GM23338 (cell line): ENCODE results near the gene BIRC6. TPM values are rescaled to one million over a fixed set of nuclear protein-coding genes. Genes with fewer than 3 reads are reported as not detected.

Experiments used
- ATAC-seq: fragments of 200-7000 bp; cut with Tn5 transposase; 3 replicates; pipeline ENCODE4 v1.9.1; 2020
- DNase-seq: peaks from one replicate; pipeline ENCODE4 v3.0.0-alpha.2; 2015; ENCODE audit warnings: low spot score
- H2AFZ ChIP-seq: fragments of 200-600 bp; sonication (generic); 2 replicates; pipeline ENCODE4 v1.8.0; 2016; ENCODE audit warnings: antibody characterized with exemption, mild to moderate bottlenecking, moderate library complexity
- H3F3A ChIP-seq: fragments of 200-600 bp; sonication (generic); replicated peaks from 2 replicates; pipeline ENCODE4 v1.8.0; 2017; ENCODE audit warnings: antibody characterized with exemption, mixed run types, low read depth
- H3K27ac ChIP-seq: fragments of 200-600 bp; sonication (generic); 2 replicates; pipeline ENCODE4 v1.6.1; 2016; ENCODE audit warnings: low read depth
- H3K27me3 ChIP-seq: fragments of 200-600 bp; sonication (generic); 2 replicates; pipeline ENCODE4 v1.8.0; 2016; ENCODE audit warnings: mild to moderate bottlenecking, mixed run types, moderate library complexity; ENCODE audit not compliant: insufficient read depth
- H3K36me3 ChIP-seq: fragments of 200-600 bp; sonication (generic); 2 replicates; pipeline ENCODE4 v1.8.0; 2016; ENCODE audit warnings: mild to moderate bottlenecking; ENCODE audit not compliant: insufficient read depth
- H3K4me1 ChIP-seq: fragments of 200-600 bp; sonication (generic); 2 replicates; pipeline ENCODE4 v1.8.0; 2016; ENCODE audit warnings: mild to moderate bottlenecking, moderate library complexity; ENCODE audit not compliant: insufficient read depth
- H3K4me2 ChIP-seq: fragments of 200-600 bp; sonication (generic); 2 replicates; pipeline ENCODE4 v1.7.1; 2017; ENCODE audit warnings: mixed run types
- H3K4me3 ChIP-seq: fragments of 200-600 bp; sonication (generic); 2 replicates; pipeline ENCODE4 v1.6.1; 2016; ENCODE audit warnings: mixed run types
- H3K79me2 ChIP-seq: fragments of 200-600 bp; sonication (generic); replicated peaks from 2 replicates; pipeline ENCODE4 v1.8.0; 2017; ENCODE audit warnings: mild to moderate bottlenecking; ENCODE audit not compliant: insufficient read depth
- H3K9me2 ChIP-seq: fragments of 200-600 bp; sonication (generic); 2 replicates; pipeline ENCODE4 v1.8.0; 2017; ENCODE audit not compliant: insufficient read depth
- H4K20me1 ChIP-seq: fragments of 200-600 bp; sonication (generic); replicated peaks from 2 replicates; pipeline ENCODE4 v1.8.0; 2017; ENCODE audit warnings: mild to moderate bottlenecking; ENCODE audit not compliant: insufficient read depth
- H3K27ac Mint-ChIP-seq: 2 replicates; pipeline ENCODE4 v1.8.0; 2020; ENCODE audit warnings: inconsistent platforms, mild to moderate bottlenecking, moderate library complexity, mixed read lengths
- H3K27me3 Mint-ChIP-seq: 3 replicates; pipeline ENCODE4 v1.8.0; 2022; ENCODE audit warnings: low read depth, mild to moderate bottlenecking, moderate library complexity, mixed read lengths, inconsistent platforms; ENCODE audit not compliant: insufficient read depth, poor library complexity
- H3K36me3 Mint-ChIP-seq: 3 replicates; pipeline ENCODE4 v1.8.0; 2021; ENCODE audit warnings: low read depth, mild to moderate bottlenecking, inconsistent platforms, moderate library complexity, mixed read lengths
- H3K4me1 Mint-ChIP-seq: 3 replicates; pipeline ENCODE4 v1.8.0; 2020; ENCODE audit warnings: mild to moderate bottlenecking, inconsistent platforms, mixed read lengths
- H3K4me3 Mint-ChIP-seq: 3 replicates; pipeline ENCODE4 v1.8.0; 2021; ENCODE audit warnings: moderate library complexity, mild to moderate bottlenecking, inconsistent platforms, mixed read lengths
- H3K9me3 Mint-ChIP-seq: 3 replicates; pipeline ENCODE4 v1.8.0; 2020; ENCODE audit warnings: moderate library complexity, mild to moderate bottlenecking, inconsistent platforms, mixed read lengths
- ETS1 ChIP-seq: IDR thresholded peaks from 2 replicates; pipeline ENCODE4 v1.6.1; 2016; ENCODE audit warnings: antibody characterized with exemption
- EZH2phosphoT487 ChIP-seq: fragments of 200-600 bp; sonication (generic); IDR thresholded peaks from one replicate; pipeline ENCODE4 v1.8.1; 2018; ENCODE audit warnings: antibody characterized with exemption; ENCODE audit not compliant: unreplicated experiment
- JUNB ChIP-seq: IDR thresholded peaks from one replicate; pipeline ENCODE4 v1.6.1; 2016; ENCODE audit warnings: antibody characterized with exemption; ENCODE audit not compliant: unreplicated experiment
- NANOG ChIP-seq: IDR thresholded peaks from 2 replicates; pipeline ENCODE4 v1.6.1; 2016; ENCODE audit warnings: antibody characterized with exemption, borderline replicate concordance
- POLR2AphosphoS5 ChIP-seq: IDR thresholded peaks from 2 replicates; pipeline ENCODE4 v1.6.1; 2016; ENCODE audit warnings: antibody characterized with exemption, low read depth
- STAT1 ChIP-seq: IDR thresholded peaks from one replicate; pipeline ENCODE4 v1.6.1; 2016; ENCODE audit warnings: antibody characterized with exemption; ENCODE audit not compliant: unreplicated experiment
- ZNF462 ChIP-seq: fragments of 250-450 bp; sonication (Bioruptor Pico); IDR thresholded peaks from 2 replicates; pipeline ENCODE4 v1.5.0; 2020; ENCODE audit warnings: mild to moderate bottlenecking, moderate library complexity
- polyA plus RNA-seq: library from polyadenylated mRNA; unstranded; fragments of >200 nt; fragmentation: Nextera tagmentation; extraction: Ambion mirVana; gene quantifications from 2 replicates; pipeline ENCODE4 v1.2.1, GENCODE V29; 2016
- total RNA-seq: library from RNA; depleted of rRNA; stranded (reverse); fragments of >200 nt; shearing (Covaris generic); gene quantifications from 2 replicates; pipeline ENCODE4 v1.2.3, GENCODE V29; 2014
- TF ChIP-seq, protein P1 (sequence below), 2 experiments: fragments of 200-600 bp in 1 of 2; sonication (generic) in 1 of 2; conservative IDR thresholded peaks; 2 replicates each; pipeline versions ENCODE4 v1.5.1 to v1.6.1; 2016 to 2017; ENCODE audit warnings: antibody characterized with exemption in 2 of 2, low read depth in 2 of 2, mild to moderate bottlenecking in 2 of 2, moderate library complexity in 1 of 2

Gene BIRC6
- total and polyA plus RNA-seq, 2 experiments from 2014 or later, result 85.8 to 131 TPM

GRCh38 chr2:32386739-32387138 is 29.9 kb downstream of the BIRC6 start (continued):
- TF ChIP-seq, protein P1, sequence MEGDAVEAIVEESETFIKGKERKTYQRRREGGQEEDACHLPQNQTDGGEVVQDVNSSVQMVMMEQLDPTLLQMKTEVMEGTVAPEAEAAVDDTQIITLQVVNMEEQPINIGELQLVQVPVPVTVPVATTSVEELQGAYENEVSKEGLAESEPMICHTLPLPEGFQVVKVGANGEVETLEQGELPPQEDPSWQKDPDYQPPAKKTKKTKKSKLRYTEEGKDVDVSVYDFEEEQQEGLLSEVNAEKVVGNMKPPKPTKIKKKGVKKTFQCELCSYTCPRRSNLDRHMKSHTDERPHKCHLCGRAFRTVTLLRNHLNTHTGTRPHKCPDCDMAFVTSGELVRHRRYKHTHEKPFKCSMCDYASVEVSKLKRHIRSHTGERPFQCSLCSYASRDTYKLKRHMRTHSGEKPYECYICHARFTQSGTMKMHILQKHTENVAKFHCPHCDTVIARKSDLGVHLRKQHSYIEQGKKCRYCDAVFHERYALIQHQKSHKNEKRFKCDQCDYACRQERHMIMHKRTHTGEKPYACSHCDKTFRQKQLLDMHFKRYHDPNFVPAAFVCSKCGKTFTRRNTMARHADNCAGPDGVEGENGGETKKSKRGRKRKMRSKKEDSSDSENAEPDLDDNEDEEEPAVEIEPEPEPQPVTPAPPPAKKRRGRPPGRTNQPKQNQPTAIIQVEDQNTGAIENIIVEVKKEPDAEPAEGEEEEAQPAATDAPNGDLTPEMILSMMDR (conservative IDR thresholded peaks at IDR 0.05; ENCODE audit: low read depth in 2 of 2), result no peak
- no peak for TF ChIP-seq JUNB
- no peak for TF ChIP-seq POLR2AphosphoS5

DNA sequence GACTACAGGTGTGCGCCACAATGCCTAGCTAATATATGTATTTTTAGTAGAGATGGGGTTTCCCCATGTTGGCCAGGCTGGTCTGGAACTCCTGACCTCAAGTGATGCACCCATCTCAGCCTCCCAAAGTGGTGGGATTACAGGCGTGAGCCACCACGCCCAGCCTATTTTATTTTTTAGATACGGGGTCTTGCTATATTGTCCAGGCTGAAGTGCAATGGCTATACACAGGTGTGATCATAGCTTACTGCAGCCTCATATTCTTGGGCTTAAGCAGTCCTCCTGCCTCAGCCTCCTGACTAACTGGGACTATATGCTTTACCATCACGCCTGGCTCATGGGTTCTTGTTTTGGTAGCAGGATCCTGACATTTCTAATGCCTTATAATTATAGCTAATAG is 42.4 kb downstream of the BIRC6 start:
- no peaks in the 10 kb centered on the region for H3K4me1 Mint-ChIP-seq
- H2AFZ ChIP-seq, result no peak overlapping the region
- ATAC-seq (no peak), DNase-seq (no peak)
- H4K20me1 ChIP-seq, result 0 out of 2 replicates have a peak, but pooled peaks cover 2% of the 10 kb centered on the region
- no peaks in the 10 kb centered on the region for H3F3A ChIP-seq
- H3K9me2 ChIP-seq, result no peaks in the 10 kb centered on the region
- peaks cover 30% of the 10 kb centered on the region for H3K36me3 Mint-ChIP-seq
- no peak overlapping the region for H3K27ac ChIP-seq
- H3K4me3 Mint-ChIP-seq, result no peak overlapping the region
- H3K27me3 ChIP-seq, result no peaks in the 10 kb centered on the region
- H3K4me3 ChIP-seq, result no peak overlapping the region
- H3K79me2 ChIP-seq, result peaks cover 9% of the 10 kb centered on the region; the same call in 1 of the 2 replicates
- H3K36me3 ChIP-seq, result peaks cover 23% of the 10 kb centered on the region; the same call in 1 of the 2 replicates
- no peaks in the 10 kb centered on the region for H3K9me3 Mint-ChIP-seq
- H3K27ac Mint-ChIP-seq, result no peak overlapping the region
- no peak for TF ChIP-seq STAT1
- H3K27me3 Mint-ChIP-seq, result peaks cover 2% of the 10 kb centered on the region
- no peak overlapping the region for H3K4me2 ChIP-seq
- H3K4me1 ChIP-seq, result no peaks in the 10 kb centered on the region

DNA sequence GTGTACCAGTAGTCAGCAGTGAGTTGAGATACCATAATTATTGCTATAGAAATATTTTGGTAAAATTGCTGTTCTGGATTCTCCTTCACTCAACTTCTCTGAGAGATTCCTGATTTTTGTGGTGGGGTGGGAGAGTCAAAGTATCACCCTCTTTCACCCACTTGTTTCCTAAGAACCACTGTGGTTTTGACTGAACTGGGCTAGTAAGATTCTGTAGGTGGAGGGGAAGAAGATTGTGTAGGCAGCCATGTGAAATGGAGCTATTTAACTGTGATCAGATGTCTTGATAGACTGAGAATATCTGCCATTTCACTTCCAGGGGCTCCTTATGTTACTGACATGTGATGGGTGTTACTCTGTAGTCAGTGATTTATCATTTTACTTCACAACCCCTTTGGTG is 45.3 kb downstream of the BIRC6 start:
- Mint-ChIP-seq H3K27me3 (peaks cover 2% of the 10 kb centered on the region), H3K4me1 (no peaks in the 10 kb centered on the region), H3K9me3 (no peaks in the 10 kb centered on the region), H3K36me3 (peaks cover 14% of the 10 kb centered on the region), H3K27ac (no peak overlapping the region), H3K4me3 (no peak overlapping the region)
- H3K4me1 ChIP-seq, result no peaks in the 10 kb centered on the region
- peaks cover 6% of the 10 kb centered on the region; the same call in 1 of the 2 replicates for H3K36me3 ChIP-seq
- no peak overlapping the region for H3K4me3 ChIP-seq
- H3K79me2 ChIP-seq, result peaks cover 9% of the 10 kb centered on the region; the same call in 1 of the 2 replicates
- H3K27ac ChIP-seq, result no peak overlapping the region
- no peak for ATAC-seq
- H2AFZ ChIP-seq, result no peak overlapping the region
- H4K20me1 ChIP-seq, result peaks cover under 1% of the 10 kb centered on the region; the same call in 1 of the 2 replicates
- no peak for DNase-seq
- no peaks in the 10 kb centered on the region for H3F3A ChIP-seq
- no peak overlapping the region for H3K4me2 ChIP-seq
- H3K9me2 ChIP-seq, result no peaks in the 10 kb centered on the region
- H3K27me3 ChIP-seq, result no peaks in the 10 kb centered on the region
- TF ChIP-seq POLR2AphosphoS5, result no peak
- no peak for TF ChIP-seq STAT1
- TF ChIP-seq, protein P1 (conservative IDR thresholded peaks at IDR 0.05; ENCODE audit: low read depth in 2 of 2), result no peak
- no peak for TF ChIP-seq EZH2phosphoT487
- TF ChIP-seq ZNF462 (CRISPR knock-in tag), result no peak
- no peak for TF ChIP-seq NANOG
- no peak for TF ChIP-seq ETS1
